NCI-H446 treated with DMSO at 0.1 percent for 48 hours (cell line): ENCODE results near the gene ZNF382.

Experiments used
- DNase-seq: peaks from one replicate; lab custom pipeline; 2025; lab: John Stamatoyannopoulos, UW

ZNF382 gene

DNA sequence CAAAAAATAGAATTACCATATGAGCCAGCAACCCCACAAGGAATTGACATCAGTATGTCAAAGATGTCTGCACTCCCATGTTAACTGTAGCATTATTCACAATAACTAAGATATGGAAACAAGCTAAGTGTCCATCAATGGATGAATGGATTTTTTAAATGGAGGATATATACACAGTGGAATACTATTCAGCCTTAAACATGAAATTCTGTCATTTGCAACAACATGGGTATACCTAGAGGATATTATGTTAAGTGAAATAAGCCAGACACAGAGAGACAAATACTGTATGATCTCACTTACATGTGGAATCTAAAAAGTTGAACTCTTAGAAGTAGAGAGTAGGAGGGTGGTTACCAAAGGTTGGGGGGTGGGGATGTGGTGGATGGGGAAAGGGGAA, 74.3 kb downstream of the ZNF382 start:
- no peak for DNase-seq
